Superior temporal gyrus (tissue), 1 donor: ENCODE results near the gene NOTCH2.
"Not testable (repeated sequence)": the region's sequence is repeated elsewhere in the genome, so short reads cannot be mapped to it uniquely, and the experiment has no call there.

ENCODE experiments used
- DNase-seq: peaks from one replicate; pipeline ENCODE4 v3.0.0-alpha.2; 2016; ENCODE audit errors: extremely low spot score

NOTCH2 gene

GRCh38 chr1:120069067-120069919 is at the start of gene NOTCH2:
Gene NOTCH2 (minus strand): TSS chr1:120069662. CDS start chr1:120069406, 256 bp downstream.
- not testable (repeated sequence) for DNase-seq

DNA sequence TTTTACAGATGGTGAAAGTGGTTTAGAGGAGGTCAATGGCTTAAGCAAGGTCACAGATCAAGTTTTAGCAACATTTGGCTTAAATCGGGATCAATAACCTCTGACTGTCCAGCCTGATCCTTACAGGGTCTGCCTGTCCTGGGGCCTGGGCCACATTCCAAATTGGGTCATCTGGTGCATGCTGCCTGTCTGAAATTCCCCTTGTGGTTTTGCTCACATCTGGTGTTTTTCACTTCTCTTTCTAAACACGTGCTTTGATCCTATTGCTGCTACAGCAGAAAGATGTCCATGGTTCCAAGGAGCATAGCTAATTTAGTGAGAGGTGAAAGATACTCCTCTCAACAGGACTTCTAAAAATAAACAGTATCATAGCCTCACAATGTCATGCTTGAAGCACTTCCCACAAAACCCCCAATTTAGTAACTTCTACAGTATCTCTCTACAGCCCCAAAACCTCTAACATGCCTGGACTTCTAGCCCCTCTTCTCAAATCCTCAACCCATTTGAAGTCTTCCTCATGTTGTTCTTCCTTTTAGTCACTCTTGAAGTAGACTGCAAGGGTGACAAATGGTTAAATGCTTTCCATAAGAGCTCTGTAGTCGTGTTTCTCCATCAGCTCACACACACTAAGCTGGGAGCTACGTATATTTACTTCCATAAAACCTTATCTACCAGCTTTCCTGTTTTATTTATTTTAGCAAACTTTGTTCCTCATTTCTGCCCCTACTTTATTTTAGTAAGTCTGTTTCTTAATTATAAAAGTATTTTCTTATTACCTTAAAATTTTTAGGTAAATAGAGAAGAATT is 48.1 kb upstream of the NOTCH2 start:
- DNase-seq: not testable (repeated sequence)

GRCh38 chr1:120116094-120116493 is 46.6 kb upstream of the NOTCH2 start:
- not testable (repeated sequence) for DNase-seq

GRCh38 chr1:120113134-120113533 is 43.7 kb upstream of the NOTCH2 start:
- DNase-seq: not testable (repeated sequence)

DNA sequence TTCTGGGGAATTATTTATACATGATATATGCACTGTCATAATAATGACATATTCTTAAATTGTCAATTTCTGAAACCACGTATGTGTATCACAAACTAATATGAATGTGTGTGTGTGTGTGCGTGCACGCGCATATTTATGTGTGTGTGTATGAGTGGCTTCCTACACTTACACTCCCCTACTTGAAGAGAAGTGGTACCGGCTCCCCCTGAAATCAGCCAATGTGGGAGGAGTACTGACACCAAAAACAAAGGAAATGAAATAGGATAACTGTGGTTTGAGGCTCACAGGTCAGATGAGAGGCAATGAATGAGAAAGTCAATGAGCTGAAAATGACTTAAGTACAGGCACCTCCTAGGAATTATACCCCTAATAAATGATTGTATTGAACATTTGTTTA is 42.8 kb upstream of the NOTCH2 start:
- DNase-seq: not testable (repeated sequence)

DNA sequence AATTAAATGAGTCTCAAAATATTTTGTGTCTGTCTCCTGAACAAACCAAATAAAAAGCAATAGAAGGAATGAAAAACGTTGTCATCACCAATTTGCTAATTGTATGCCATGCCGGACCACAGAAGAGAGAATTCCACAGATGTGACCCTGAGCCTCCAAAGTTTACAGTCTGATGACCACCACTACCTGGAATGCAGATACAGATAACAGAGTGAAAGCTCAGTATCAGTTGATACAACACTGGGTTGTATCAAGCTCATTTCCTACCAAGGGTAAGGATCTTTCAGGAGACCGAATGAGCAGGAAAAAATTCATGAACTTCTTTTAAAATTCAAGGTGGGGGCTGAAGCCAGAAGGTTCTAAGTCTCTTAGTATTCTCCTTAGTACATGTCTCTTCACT is 42.3 kb upstream of the NOTCH2 start:
- DNase-seq: not testable (repeated sequence)

- not testable (repeated sequence) for DNase-seq
These were observed 41.5 kb upstream of the NOTCH2 start for GRCh38 chr1:120111008-120111407.

GRCh38 chr1:120109656-120110055 is 40.2 kb upstream of the NOTCH2 start:
- DNase-seq: not testable (repeated sequence)

- not testable (repeated sequence) for DNase-seq
These were observed 39.7 kb upstream of the NOTCH2 start for GRCh38 chr1:120109180-120109579.

DNA sequence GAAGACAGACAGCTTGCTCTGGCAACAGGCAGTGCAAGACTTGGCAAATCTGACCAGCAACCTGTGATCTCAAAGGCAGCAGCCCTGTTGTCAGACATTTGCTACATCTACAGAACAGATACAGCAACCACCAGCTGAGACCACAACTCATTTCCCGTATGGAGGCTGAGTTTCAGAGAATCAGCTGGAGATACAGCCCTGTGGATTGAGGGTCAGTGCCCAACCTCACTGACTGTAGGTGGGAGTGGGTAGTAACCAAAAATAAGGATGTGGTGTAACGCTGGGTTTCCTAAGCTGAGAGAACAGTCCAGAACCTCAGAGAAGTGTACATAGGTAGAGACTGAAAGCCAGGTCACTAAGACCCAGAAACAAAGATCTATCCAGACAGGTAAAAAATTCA is 35.8 kb upstream of the NOTCH2 start:
- DNase-seq: not testable (repeated sequence)

- DNase-seq: not testable (repeated sequence)
These were observed 34.3 kb upstream of the NOTCH2 start for GRCh38 chr1:120103768-120104167.

- not testable (repeated sequence) for DNase-seq
These were observed 32.1 kb upstream of the NOTCH2 start for GRCh38 chr1:120101593-120101992.

DNA sequence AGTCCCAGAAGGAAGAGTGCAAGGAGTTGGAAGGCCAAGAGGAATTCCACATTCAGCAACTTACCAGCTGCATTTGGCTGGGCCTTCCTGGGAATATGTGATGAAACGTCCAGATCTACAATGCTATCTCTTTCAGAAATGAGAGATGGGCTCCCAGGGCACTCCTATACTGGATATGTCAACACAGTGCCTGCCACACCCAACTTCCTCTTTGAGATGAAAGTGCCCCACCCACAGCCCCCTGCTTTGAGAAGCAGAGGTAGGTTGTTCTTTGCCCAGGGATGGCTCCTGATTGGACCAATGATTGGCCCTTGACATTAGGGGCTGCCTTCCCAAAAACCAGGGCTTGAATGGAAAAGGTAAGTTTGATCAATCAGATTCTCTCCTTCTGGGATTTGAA is 31.1 kb upstream of the NOTCH2 start:
- not testable (repeated sequence) for DNase-seq

- DNase-seq: not testable (repeated sequence)
These were observed 29.7 kb upstream of the NOTCH2 start for GRCh38 chr1:120098986-120099759.

- not testable (repeated sequence) for DNase-seq
These were observed 27.6 kb upstream of the NOTCH2 start for GRCh38 chr1:120096981-120097545.

- DNase-seq: not testable (repeated sequence)
These were observed 24.2 kb upstream of the NOTCH2 start for GRCh38 chr1:120093548-120094181.

GRCh38 chr1:120092232-120093218 is 23.1 kb upstream of the NOTCH2 start:
- DNase-seq: not testable (repeated sequence)

DNA sequence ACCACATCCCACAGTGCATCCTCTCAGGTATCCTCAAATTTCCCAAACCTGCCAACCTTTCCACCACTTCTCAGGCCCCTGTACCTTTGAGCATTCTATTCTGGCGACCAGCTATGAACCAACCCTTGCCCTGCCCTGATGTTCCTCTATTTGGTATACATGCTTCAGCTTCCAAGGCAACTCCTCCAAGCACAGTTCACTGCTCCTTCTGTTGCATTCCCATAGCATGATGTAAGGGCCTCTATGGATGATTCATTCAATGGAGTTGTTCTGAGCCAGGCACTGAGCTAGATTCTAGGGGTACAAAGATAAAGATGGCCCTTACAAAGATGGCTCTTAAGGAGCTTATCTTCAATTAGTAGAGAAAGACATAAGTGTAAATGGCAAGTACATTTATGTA is 21.4 kb upstream of the NOTCH2 start:
- not testable (repeated sequence) for DNase-seq

DNA sequence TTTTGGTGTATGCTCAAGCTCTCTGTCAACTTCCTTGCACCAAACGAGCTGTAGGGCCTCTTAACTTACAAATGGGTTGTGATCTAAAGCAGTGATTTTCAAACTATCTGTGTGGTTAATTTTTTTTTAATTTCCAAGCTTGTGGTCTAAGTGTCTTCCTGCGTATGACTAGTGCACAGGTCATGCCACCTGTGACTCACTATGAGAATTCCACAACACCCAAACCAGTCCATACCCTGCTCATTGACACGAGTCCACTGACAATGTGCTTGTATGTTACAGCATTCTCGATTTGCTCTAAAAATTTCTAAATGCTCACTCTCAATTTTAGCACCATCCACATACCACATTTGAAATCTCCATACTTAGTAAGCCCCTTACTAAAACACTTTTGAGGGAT is 18.5 kb upstream of the NOTCH2 start:
- DNase-seq: not testable (repeated sequence)

GRCh38 chr1:120069920-120070214 is 405 bp upstream of the NOTCH2 start:
- not testable (repeated sequence) for DNase-seq
